NT2/D1 (cell line): ENCODE data around the gene KRT6B.

ENCODE experiments used
- SUZ12 ChIP-seq: IDR thresholded peaks from 2 replicates; pipeline ENCODE4 v1.6.1; 2011; ENCODE audit not compliant: insufficient read length, insufficient read depth; ENCODE audit errors: extremely low read depth
- ZNF274 ChIP-seq: IDR thresholded peaks from 2 replicates; pipeline ENCODE4 v1.6.1; 2011; ENCODE audit warnings: mild to moderate bottlenecking, low read depth, low read length

GRCh38 chr12:52498946-52499345, 47.0 kb upstream of the KRT6B start:
- TF ChIP-seq ZNF274: no peak
- no peak for TF ChIP-seq SUZ12
